Liver (tissue), 3 donors: Measurements from ENCODE around the gene DDX1.

Source experiments
- ATF3 ChIP-seq: IDR thresholded peaks from 2 replicates; pipeline ENCODE4 v1.6.1; 2016; ENCODE audit warnings: antibody characterized with exemption
- FOXA1 ChIP-seq: IDR thresholded peaks from 2 replicates; pipeline ENCODE4 v1.6.1; 2016; ENCODE audit warnings: antibody characterized with exemption
- GABPA ChIP-seq, 2 donors: IDR thresholded peaks in 1 of 2; conservative IDR thresholded peaks in 1 of 2; 2 replicates each; pipeline ENCODE4 v1.6.1; 2016; ENCODE audit warnings: antibody characterized with exemption in 2 of 2, mild to moderate bottlenecking in 1 of 2, moderate library complexity in 1 of 2
- HNF4G ChIP-seq: IDR thresholded peaks from 2 replicates; pipeline ENCODE4 v1.6.1; 2016; ENCODE audit warnings: antibody characterized with exemption
- JUND ChIP-seq, 2 donors: IDR thresholded peaks; 2 replicates each; pipeline ENCODE4 v1.6.1; 2016; ENCODE audit warnings: antibody characterized with exemption in 2 of 2
- RAD21 ChIP-seq, 2 donors: IDR thresholded peaks; 2 replicates each; pipeline ENCODE4 v1.6.1; 2016; ENCODE audit warnings: antibody characterized with exemption in 2 of 2, mild to moderate bottlenecking in 2 of 2
- RXRA ChIP-seq, 2 donors: IDR thresholded peaks; 2 replicates each; pipeline ENCODE4 v1.6.1; 2017 to 2018; ENCODE audit warnings: antibody characterized with exemption in 2 of 2, mild to moderate bottlenecking in 1 of 2
- SP1 ChIP-seq: IDR thresholded peaks from 2 replicates; pipeline ENCODE4 v1.6.1; 2018; ENCODE audit warnings: antibody characterized with exemption, mild to moderate bottlenecking
- TAF1 ChIP-seq: conservative IDR thresholded peaks from 2 replicates; pipeline ENCODE4 v1.6.1; 2016; ENCODE audit warnings: antibody characterized with exemption, mild to moderate bottlenecking
- YY1 ChIP-seq: IDR thresholded peaks from 2 replicates; pipeline ENCODE4 v1.6.1; 2016; ENCODE audit warnings: antibody characterized with exemption, mild to moderate bottlenecking
- TF ChIP-seq, protein P1 (sequence below): fragments of 150-350 bp; IDR thresholded peaks from 2 replicates; pipeline ENCODE4 v1.5.1; 2017; ENCODE audit warnings: improper control_type of control experiment, low read depth, low read length; ENCODE audit not compliant: missing input control
- TF ChIP-seq, protein P2 (sequence below): IDR thresholded peaks from 2 replicates; pipeline ENCODE4 v1.6.1; 2016; ENCODE audit warnings: antibody characterized with exemption, mild to moderate bottlenecking
- TF ChIP-seq, protein P3 (sequence below): IDR thresholded peaks from 2 replicates; pipeline ENCODE4 v1.6.1; 2016; ENCODE audit warnings: antibody characterized with exemption
- TF ChIP-seq, protein P4 (sequence below): IDR thresholded peaks from 2 replicates; pipeline ENCODE4 v1.6.1; 2016; ENCODE audit warnings: antibody characterized with exemption
- donor health status: healthy.
- donor health status: healthy.

DNA sequence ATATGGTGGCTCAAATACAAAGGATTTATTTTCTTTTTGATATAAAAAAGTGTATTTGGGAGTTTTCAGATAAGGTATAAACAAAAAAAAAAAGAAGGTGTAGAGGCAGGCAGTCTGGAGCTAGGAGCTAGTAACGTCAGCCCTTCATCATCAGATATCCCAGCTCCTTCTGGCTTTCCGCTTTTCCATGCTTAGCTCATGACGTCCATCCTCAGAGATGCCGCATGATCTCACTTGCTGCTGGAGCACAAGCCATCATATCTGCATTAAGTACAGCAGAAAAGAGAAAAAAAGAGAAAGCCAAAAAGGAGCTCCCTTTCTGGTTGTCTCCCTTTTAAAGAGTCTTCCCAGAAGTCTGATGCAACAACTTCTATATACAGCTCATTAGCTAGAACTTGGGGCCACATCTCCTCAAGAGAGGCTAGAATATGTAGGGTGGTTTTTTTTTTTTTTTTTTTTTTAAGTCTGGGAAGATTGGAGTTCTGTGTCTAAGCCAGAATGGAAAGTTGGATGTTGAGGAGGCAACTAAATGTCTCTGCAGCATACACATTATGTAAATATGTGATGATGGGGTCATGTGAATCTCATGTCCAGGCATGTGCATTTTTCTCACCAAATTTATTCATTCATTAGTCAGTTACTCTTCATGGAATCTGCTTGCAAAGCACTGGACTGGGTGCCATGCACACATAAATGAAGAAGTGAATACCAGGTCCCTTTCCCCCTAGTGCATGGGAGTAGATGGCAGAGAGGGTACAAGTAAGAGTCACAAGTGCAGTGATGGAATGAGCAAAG, 52.3 kb downstream of the DDX1 start:
- no peak for TF ChIP-seq SP1
- TF ChIP-seq, protein P1, sequence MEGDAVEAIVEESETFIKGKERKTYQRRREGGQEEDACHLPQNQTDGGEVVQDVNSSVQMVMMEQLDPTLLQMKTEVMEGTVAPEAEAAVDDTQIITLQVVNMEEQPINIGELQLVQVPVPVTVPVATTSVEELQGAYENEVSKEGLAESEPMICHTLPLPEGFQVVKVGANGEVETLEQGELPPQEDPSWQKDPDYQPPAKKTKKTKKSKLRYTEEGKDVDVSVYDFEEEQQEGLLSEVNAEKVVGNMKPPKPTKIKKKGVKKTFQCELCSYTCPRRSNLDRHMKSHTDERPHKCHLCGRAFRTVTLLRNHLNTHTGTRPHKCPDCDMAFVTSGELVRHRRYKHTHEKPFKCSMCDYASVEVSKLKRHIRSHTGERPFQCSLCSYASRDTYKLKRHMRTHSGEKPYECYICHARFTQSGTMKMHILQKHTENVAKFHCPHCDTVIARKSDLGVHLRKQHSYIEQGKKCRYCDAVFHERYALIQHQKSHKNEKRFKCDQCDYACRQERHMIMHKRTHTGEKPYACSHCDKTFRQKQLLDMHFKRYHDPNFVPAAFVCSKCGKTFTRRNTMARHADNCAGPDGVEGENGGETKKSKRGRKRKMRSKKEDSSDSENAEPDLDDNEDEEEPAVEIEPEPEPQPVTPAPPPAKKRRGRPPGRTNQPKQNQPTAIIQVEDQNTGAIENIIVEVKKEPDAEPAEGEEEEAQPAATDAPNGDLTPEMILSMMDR: no peak
- no peak for TF ChIP-seq FOXA1
- TF ChIP-seq, protein P2, sequence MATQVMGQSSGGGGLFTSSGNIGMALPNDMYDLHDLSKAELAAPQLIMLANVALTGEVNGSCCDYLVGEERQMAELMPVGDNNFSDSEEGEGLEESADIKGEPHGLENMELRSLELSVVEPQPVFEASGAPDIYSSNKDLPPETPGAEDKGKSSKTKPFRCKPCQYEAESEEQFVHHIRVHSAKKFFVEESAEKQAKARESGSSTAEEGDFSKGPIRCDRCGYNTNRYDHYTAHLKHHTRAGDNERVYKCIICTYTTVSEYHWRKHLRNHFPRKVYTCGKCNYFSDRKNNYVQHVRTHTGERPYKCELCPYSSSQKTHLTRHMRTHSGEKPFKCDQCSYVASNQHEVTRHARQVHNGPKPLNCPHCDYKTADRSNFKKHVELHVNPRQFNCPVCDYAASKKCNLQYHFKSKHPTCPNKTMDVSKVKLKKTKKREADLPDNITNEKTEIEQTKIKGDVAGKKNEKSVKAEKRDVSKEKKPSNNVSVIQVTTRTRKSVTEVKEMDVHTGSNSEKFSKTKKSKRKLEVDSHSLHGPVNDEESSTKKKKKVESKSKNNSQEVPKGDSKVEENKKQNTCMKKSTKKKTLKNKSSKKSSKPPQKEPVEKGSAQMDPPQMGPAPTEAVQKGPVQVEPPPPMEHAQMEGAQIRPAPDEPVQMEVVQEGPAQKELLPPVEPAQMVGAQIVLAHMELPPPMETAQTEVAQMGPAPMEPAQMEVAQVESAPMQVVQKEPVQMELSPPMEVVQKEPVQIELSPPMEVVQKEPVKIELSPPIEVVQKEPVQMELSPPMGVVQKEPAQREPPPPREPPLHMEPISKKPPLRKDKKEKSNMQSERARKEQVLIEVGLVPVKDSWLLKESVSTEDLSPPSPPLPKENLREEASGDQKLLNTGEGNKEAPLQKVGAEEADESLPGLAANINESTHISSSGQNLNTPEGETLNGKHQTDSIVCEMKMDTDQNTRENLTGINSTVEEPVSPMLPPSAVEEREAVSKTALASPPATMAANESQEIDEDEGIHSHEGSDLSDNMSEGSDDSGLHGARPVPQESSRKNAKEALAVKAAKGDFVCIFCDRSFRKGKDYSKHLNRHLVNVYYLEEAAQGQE: no peak
- TF ChIP-seq TAF1: no peak
- no peak for TF ChIP-seq ATF3
- no peak for TF ChIP-seq HNF4G
- no peak for TF ChIP-seq RXRA (IDR thresholded peaks at IDR 0.05)
- TF ChIP-seq YY1: no peak
- TF ChIP-seq RAD21 (IDR thresholded peaks at IDR 0.05): no peak
- no peak for TF ChIP-seq JUND (IDR thresholded peaks at IDR 0.05)
- TF ChIP-seq, protein P3, sequence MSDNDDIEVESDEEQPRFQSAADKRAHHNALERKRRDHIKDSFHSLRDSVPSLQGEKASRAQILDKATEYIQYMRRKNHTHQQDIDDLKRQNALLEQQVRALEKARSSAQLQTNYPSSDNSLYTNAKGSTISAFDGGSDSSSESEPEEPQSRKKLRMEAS: no peak
- TF ChIP-seq, protein P4, sequence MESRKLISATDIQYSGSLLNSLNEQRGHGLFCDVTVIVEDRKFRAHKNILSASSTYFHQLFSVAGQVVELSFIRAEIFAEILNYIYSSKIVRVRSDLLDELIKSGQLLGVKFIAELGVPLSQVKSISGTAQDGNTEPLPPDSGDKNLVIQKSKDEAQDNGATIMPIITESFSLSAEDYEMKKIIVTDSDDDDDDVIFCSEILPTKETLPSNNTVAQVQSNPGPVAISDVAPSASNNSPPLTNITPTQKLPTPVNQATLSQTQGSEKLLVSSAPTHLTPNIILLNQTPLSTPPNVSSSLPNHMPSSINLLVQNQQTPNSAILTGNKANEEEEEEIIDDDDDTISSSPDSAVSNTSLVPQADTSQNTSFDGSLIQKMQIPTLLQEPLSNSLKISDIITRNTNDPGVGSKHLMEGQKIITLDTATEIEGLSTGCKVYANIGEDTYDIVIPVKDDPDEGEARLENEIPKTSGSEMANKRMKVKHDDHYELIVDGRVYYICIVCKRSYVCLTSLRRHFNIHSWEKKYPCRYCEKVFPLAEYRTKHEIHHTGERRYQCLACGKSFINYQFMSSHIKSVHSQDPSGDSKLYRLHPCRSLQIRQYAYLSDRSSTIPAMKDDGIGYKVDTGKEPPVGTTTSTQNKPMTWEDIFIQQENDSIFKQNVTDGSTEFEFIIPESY: no peak
- TF ChIP-seq GABPA (IDR thresholded peaks at IDR 0.05 in 1 of 2, conservative IDR thresholded peaks at IDR 0.05 in 1 of 2): no peak
